Measurements from ENCODE around the gene BRDT.

GRCh38 chr1:91979383-91979782, 30.2 kb downstream of the BRDT start:
- no peak for TF ChIP-seq CTCF (conservative IDR thresholded peaks at IDR 0.05; ENCODE audit: low read depth, low read length)
- TF ChIP-seq EZH2phosphoT487 (IDR thresholded peaks at IDR 0.05; ENCODE audit: borderline replicate concordance, low read length): no peak
- TF ChIP-seq EZH2 (IDR thresholded peaks at IDR 0.05; ENCODE audit: low read length, unreplicated experiment): no peak
